ENCODE data around the gene EPHA4.
"Not testable (repeated sequence)": the region's sequence is repeated elsewhere in the genome, so short reads cannot be mapped to it uniquely, and the experiment has no call there.

GRCh38 chr2:221511325-221511724, 60.8 kb downstream of the EPHA4 start:
- not testable (repeated sequence) for TF ChIP-seq CTCF (IDR thresholded peaks at IDR 0.05); EZH2 (IDR thresholded peaks at IDR 0.05; ENCODE audit: borderline replicate concordance, insufficient read depth, low read depth, low read length, poor library complexity, severe bottlenecking)
